ENCODE data around the gene NAA15.

Gene NAA15

GRCh38 chr4:139273835-139274234 is 27.5 kb upstream of the NAA15 start:
- TF ChIP-seq RAD21 (IDR thresholded peaks at IDR 0.05; ENCODE audit: low read depth) (no peak), EP300 (IDR thresholded peaks at IDR 0.05; ENCODE audit: borderline replicate concordance) (no peak)

DNA sequence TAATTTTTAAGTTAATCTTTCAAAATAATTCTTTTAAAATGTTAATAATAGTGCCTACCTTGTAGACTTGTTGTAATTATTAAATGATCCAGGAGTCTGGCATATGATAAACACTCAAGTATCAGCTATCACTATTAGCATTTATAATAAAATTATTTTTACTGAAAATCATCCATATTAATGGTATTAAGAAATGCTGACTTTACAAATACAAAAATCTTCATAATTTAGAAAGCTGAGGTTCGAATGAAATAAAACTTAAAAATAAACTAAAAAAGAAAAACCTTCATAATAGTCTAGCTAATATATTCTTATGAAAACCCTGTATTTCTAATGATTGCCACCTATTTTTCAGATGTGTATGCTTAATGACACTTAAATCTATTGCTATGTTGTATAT is 26.5 kb upstream of the NAA15 start:
- TF ChIP-seq TEAD4 (IDR thresholded peaks at IDR 0.05), result no peak

DNA sequence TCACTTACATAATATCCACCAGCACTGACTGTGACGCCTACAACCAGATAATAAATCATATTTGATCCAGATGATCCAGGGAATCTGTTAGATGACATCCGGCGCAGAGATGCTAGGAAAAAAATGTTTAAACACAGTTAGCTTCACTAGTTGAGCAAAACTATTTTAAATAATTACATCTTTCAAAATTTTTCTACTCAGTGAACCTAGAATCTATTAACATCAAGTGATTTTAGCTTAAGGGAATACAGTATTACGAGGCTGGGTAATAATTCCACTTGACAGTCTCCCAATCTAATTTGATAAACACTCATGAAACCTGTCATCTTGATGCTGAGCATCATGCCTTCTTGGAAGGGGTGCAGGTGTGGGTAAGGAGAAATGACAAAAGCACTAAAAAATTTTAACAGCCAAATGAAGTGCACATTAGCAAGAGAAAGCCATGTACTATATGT is 26.0 kb upstream of the NAA15 start:
- no peak for TF ChIP-seq RAD21 (IDR thresholded peaks at IDR 0.05; ENCODE audit: low read depth)
- no peak for TF ChIP-seq EP300 (IDR thresholded peaks at IDR 0.05; ENCODE audit: borderline replicate concordance)
- no peak for TF ChIP-seq ZBTB7A (IDR thresholded peaks at IDR 0.05; ENCODE audit: low read depth)
- no peak for TF ChIP-seq TEAD4 (IDR thresholded peaks at IDR 0.05)
- TF ChIP-seq, protein P1, sequence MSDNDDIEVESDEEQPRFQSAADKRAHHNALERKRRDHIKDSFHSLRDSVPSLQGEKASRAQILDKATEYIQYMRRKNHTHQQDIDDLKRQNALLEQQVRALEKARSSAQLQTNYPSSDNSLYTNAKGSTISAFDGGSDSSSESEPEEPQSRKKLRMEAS (IDR thresholded peaks at IDR 0.05), result no peak
- TF ChIP-seq, protein P2, sequence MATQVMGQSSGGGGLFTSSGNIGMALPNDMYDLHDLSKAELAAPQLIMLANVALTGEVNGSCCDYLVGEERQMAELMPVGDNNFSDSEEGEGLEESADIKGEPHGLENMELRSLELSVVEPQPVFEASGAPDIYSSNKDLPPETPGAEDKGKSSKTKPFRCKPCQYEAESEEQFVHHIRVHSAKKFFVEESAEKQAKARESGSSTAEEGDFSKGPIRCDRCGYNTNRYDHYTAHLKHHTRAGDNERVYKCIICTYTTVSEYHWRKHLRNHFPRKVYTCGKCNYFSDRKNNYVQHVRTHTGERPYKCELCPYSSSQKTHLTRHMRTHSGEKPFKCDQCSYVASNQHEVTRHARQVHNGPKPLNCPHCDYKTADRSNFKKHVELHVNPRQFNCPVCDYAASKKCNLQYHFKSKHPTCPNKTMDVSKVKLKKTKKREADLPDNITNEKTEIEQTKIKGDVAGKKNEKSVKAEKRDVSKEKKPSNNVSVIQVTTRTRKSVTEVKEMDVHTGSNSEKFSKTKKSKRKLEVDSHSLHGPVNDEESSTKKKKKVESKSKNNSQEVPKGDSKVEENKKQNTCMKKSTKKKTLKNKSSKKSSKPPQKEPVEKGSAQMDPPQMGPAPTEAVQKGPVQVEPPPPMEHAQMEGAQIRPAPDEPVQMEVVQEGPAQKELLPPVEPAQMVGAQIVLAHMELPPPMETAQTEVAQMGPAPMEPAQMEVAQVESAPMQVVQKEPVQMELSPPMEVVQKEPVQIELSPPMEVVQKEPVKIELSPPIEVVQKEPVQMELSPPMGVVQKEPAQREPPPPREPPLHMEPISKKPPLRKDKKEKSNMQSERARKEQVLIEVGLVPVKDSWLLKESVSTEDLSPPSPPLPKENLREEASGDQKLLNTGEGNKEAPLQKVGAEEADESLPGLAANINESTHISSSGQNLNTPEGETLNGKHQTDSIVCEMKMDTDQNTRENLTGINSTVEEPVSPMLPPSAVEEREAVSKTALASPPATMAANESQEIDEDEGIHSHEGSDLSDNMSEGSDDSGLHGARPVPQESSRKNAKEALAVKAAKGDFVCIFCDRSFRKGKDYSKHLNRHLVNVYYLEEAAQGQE (IDR thresholded peaks at IDR 0.05; ENCODE audit: low read depth), result no peak
- no peak for TF ChIP-seq EGR1 (IDR thresholded peaks at IDR 0.05)
- no peak for TF ChIP-seq USF1 (IDR thresholded peaks at IDR 0.05)

DNA sequence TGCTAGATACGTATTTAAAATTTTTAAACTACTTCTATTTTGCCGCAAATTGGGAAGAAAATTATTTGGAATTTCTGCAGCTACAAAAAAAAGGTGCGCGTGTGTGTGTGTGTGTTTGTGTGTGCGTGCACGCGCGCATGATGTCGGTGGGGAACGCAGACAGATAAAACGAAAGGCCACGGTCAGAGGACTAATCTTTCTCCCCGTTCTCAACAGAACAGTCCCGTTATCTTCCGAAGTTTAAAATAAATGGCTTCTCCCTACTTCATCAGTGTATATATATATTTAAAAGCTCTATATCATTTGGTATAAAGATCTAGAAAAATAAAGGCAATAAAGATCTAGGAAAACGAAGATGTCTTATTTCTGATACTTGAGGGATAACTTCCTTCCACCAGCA is 22.8 kb upstream of the NAA15 start:
- TF ChIP-seq EP300 (IDR thresholded peaks at IDR 0.05; ENCODE audit: borderline replicate concordance), result no peak
- no peak for TF ChIP-seq TAF1 (IDR thresholded peaks at IDR 0.05; ENCODE audit: low read depth)
- TF ChIP-seq CREB1 (IDR thresholded peaks at IDR 0.05; ENCODE audit: low read depth), result no peak
- no peak for TF ChIP-seq FOXM1 (IDR thresholded peaks at IDR 0.05; ENCODE audit: borderline replicate concordance, low read depth)
- no peak for TF ChIP-seq RAD21 (IDR thresholded peaks at IDR 0.05; ENCODE audit: low read depth)
- TF ChIP-seq NFIC (IDR thresholded peaks at IDR 0.05), result no peak
- no peak for TF ChIP-seq TCF12 (IDR thresholded peaks at IDR 0.05; ENCODE audit: low read depth)
- no peak for TF ChIP-seq EGR1 (IDR thresholded peaks at IDR 0.05)
- TF ChIP-seq, protein P2 (IDR thresholded peaks at IDR 0.05; ENCODE audit: low read depth), result no peak
- TF ChIP-seq CEBPB (IDR thresholded peaks at IDR 0.05), result no peak
- TF ChIP-seq USF1 (IDR thresholded peaks at IDR 0.05), result no peak
- no peak for TF ChIP-seq ZBTB7A (IDR thresholded peaks at IDR 0.05; ENCODE audit: low read depth)
- TF ChIP-seq, protein P1 (IDR thresholded peaks at IDR 0.05), result no peak
- no peak for TF ChIP-seq YY1 (IDR thresholded peaks at IDR 0.05; ENCODE audit: low read depth)
- no peak for TF ChIP-seq TEAD4 (IDR thresholded peaks at IDR 0.05)

DNA sequence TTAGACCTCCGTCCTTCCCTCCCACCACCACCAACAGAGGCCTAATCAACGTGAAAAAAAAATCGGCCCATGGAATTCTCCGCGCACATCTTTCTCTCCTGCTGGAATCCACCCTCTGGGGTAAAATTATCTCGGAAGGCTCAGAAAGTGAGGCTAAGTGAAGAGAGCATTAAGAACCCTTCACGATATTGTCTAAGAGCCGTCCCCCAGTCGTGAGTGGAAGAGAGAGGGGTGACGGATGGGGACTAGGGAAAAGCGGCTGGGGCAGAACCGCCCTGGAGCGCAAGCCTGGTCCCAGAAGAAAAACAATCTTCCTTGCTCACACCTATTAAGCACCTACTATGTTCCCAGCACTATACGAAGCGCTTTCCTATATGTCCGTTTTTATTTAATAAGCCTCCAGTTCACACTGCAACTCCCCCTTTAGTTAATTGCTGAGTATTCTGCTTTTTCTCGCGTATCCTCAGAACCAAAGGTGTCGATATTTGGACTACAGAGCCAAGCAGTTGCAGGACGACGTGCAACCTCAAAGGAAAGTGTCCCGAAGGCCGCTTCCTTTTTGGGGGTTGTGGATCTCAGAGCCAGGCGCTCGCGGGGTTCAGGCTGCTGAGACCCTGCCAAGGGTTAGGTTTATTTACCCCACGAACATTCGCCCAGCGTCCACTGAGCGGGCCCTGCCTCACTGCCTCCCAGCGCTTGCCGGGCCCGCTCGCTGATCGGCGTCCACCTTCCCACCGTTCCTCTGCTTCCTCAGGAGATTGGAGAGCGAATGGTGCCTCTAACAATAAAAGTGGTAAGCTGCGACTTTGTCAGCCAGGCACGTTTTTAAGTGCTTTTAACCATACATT is 22.2 kb upstream of the NAA15 start:
- no peak for TF ChIP-seq FOXM1 (IDR thresholded peaks at IDR 0.05; ENCODE audit: borderline replicate concordance, low read depth)
- TF ChIP-seq TCF12 (IDR thresholded peaks at IDR 0.05; ENCODE audit: low read depth), result no peak
- TF ChIP-seq CREB1 (IDR thresholded peaks at IDR 0.05; ENCODE audit: low read depth), result no peak
- TF ChIP-seq, protein P1 (IDR thresholded peaks at IDR 0.05), result no peak
- no peak for TF ChIP-seq TAF1 (IDR thresholded peaks at IDR 0.05; ENCODE audit: low read depth)
- TF ChIP-seq USF1 (IDR thresholded peaks at IDR 0.05), result no peak
